ENCODE results near the gene NDST1.

NDST1 gene

GRCh38 chr5:150553402-150553801 lies 45.5 kb downstream of the NDST1 start:
- Mint-ChIP-seq H3K9me3 (no peaks in the 10 kb centered on the region), H3K27me3 (no peaks in the 10 kb centered on the region), H3K4me1 (no peaks in the 10 kb centered on the region), H3K27ac (no peak overlapping the region), H3K36me3 (ENCODE audit: low read depth) (no peaks in the 10 kb centered on the region), H3K4me3 (no peak overlapping the region)
- ATAC-seq (no peak), DNase-seq (no peak)

- H3K4me3 Mint-ChIP-seq, result no peak overlapping the region
- H3K27ac Mint-ChIP-seq, result no peak overlapping the region
- DNase-seq, result no peak
- no peaks in the 10 kb centered on the region for H3K27me3 Mint-ChIP-seq
- no peaks in the 10 kb centered on the region for H3K9me3 Mint-ChIP-seq
- no peak for ATAC-seq
- no peaks in the 10 kb centered on the region for H3K4me1 Mint-ChIP-seq
- H3K36me3 Mint-ChIP-seq (ENCODE audit: low read depth), result no peaks in the 10 kb centered on the region
These were observed 46.0 kb downstream of the NDST1 start for GRCh38 chr5:150553911-150554310.

GRCh38 chr5:150554857-150555256 lies 46.9 kb downstream of the NDST1 start:
- Mint-ChIP-seq H3K9me3 (no peaks in the 10 kb centered on the region), H3K4me3 (no peak overlapping the region), H3K4me1 (no peaks in the 10 kb centered on the region), H3K36me3 (ENCODE audit: low read depth) (no peaks in the 10 kb centered on the region), H3K27ac (no peak overlapping the region), H3K27me3 (no peaks in the 10 kb centered on the region)
- ATAC-seq, result no peak
- no peak for DNase-seq

GRCh38 chr5:150556106-150556505 lies 48.2 kb downstream of the NDST1 start:
- ATAC-seq (no peak), DNase-seq (no peak)
- no peaks in the 10 kb centered on the region for H3K36me3 Mint-ChIP-seq (ENCODE audit: low read depth)
- no peak overlapping the region for H3K27ac Mint-ChIP-seq
- no peaks in the 10 kb centered on the region for H3K9me3 Mint-ChIP-seq
- no peak overlapping the region for H3K4me3 Mint-ChIP-seq
- H3K27me3 Mint-ChIP-seq, result no peaks in the 10 kb centered on the region
- H3K4me1 Mint-ChIP-seq, result no peaks in the 10 kb centered on the region

- ATAC-seq (no peak), DNase-seq (no peak)
- H3K36me3 Mint-ChIP-seq (ENCODE audit: low read depth), result no peaks in the 10 kb centered on the region
- H3K27ac Mint-ChIP-seq, result no peak overlapping the region
- H3K9me3 Mint-ChIP-seq, result no peaks in the 10 kb centered on the region
- no peaks in the 10 kb centered on the region for H3K27me3 Mint-ChIP-seq
- H3K4me1 Mint-ChIP-seq, result no peaks in the 10 kb centered on the region
- no peak overlapping the region for H3K4me3 Mint-ChIP-seq
These were observed 49.1 kb downstream of the NDST1 start for GRCh38 chr5:150556859-150557508.

- no peak overlapping the region for H3K4me3 Mint-ChIP-seq
- H3K4me1 Mint-ChIP-seq, result no peaks in the 10 kb centered on the region
- no peaks in the 10 kb centered on the region for H3K36me3 Mint-ChIP-seq (ENCODE audit: low read depth)
- H3K27me3 Mint-ChIP-seq, result no peaks in the 10 kb centered on the region
- DNase-seq (no peak), ATAC-seq (no peak)
- H3K27ac Mint-ChIP-seq, result no peak overlapping the region
- H3K9me3 Mint-ChIP-seq, result no peaks in the 10 kb centered on the region
These were observed 49.6 kb downstream of the NDST1 start for GRCh38 chr5:150557509-150557872.

GRCh38 chr5:150558088-150558621 lies 50.2 kb downstream of the NDST1 start:
- DNase-seq (no peak), ATAC-seq (no peak)
- Mint-ChIP-seq H3K27ac (no peak overlapping the region), H3K4me3 (no peak overlapping the region), H3K9me3 (no peaks in the 10 kb centered on the region), H3K4me1 (no peaks in the 10 kb centered on the region), H3K27me3 (no peaks in the 10 kb centered on the region), H3K36me3 (ENCODE audit: low read depth) (no peaks in the 10 kb centered on the region)

- no peak overlapping the region for H3K4me3 Mint-ChIP-seq
- no peaks in the 10 kb centered on the region for H3K27me3 Mint-ChIP-seq
- H3K27ac Mint-ChIP-seq, result no peak overlapping the region
- H3K4me1 Mint-ChIP-seq, result no peaks in the 10 kb centered on the region
- no peaks in the 10 kb centered on the region for H3K36me3 Mint-ChIP-seq (ENCODE audit: low read depth)
- no peak for ATAC-seq
- DNase-seq, result no peak
- no peaks in the 10 kb centered on the region for H3K9me3 Mint-ChIP-seq
These were observed 51.2 kb downstream of the NDST1 start for GRCh38 chr5:150559088-150559487.

- Mint-ChIP-seq H3K9me3 (no peaks in the 10 kb centered on the region), H3K4me1 (no peaks in the 10 kb centered on the region), H3K27me3 (no peaks in the 10 kb centered on the region), H3K36me3 (ENCODE audit: low read depth) (no peaks in the 10 kb centered on the region), H3K4me3 (no peak overlapping the region), H3K27ac (no peak overlapping the region)
- DNase-seq (no peak), ATAC-seq (no peak)
These were observed 51.8 kb downstream of the NDST1 start for GRCh38 chr5:150559701-150560100.

- no peaks in the 10 kb centered on the region for H3K9me3 Mint-ChIP-seq
- DNase-seq, result peak; percentile 89
- peak; percentile 83 for ATAC-seq
- no peaks in the 10 kb centered on the region for H3K27me3 Mint-ChIP-seq
- no peak overlapping the region for H3K4me3 Mint-ChIP-seq
- H3K36me3 Mint-ChIP-seq (ENCODE audit: low read depth), result no peaks in the 10 kb centered on the region
- H3K27ac Mint-ChIP-seq, result no peak overlapping the region
- no peaks in the 10 kb centered on the region for H3K4me1 Mint-ChIP-seq
These were observed 52.7 kb downstream of the NDST1 start for GRCh38 chr5:150560401-150561191.

GRCh38 chr5:150561192-150561512 lies 53.2 kb downstream of the NDST1 start:
- Mint-ChIP-seq H3K27me3 (no peaks in the 10 kb centered on the region), H3K27ac (no peak overlapping the region), H3K4me3 (no peak overlapping the region), H3K36me3 (ENCODE audit: low read depth) (no peaks in the 10 kb centered on the region), H3K4me1 (no peaks in the 10 kb centered on the region), H3K9me3 (no peaks in the 10 kb centered on the region)
- ATAC-seq (no peak), DNase-seq (no peak)

- Mint-ChIP-seq H3K4me1 (no peaks in the 10 kb centered on the region), H3K27me3 (no peaks in the 10 kb centered on the region), H3K9me3 (no peaks in the 10 kb centered on the region), H3K36me3 (ENCODE audit: low read depth) (no peaks in the 10 kb centered on the region), H3K4me3 (no peak overlapping the region), H3K27ac (no peak overlapping the region)
- ATAC-seq (no peak), DNase-seq (no peak)
These were observed 53.8 kb downstream of the NDST1 start for GRCh38 chr5:150561571-150562275.

GRCh38 chr5:150562832-150563231 lies 54.9 kb downstream of the NDST1 start:
- peak; percentile 22 for DNase-seq

GRCh38 chr5:150565868-150566267 lies 57.9 kb downstream of the NDST1 start:
- H3K4me3 Mint-ChIP-seq, result no peak overlapping the region
- no peak for ATAC-seq

More at GRCh38 chr5:150562832-150563231, 54.9 kb downstream of the NDST1 start:
- no peak for ATAC-seq
- Mint-ChIP-seq H3K27ac (no peak overlapping the region), H3K4me1 (no peaks in the 10 kb centered on the region), H3K9me3 (no peaks in the 10 kb centered on the region), H3K4me3 (no peak overlapping the region), H3K27me3 (no peaks in the 10 kb centered on the region), H3K36me3 (ENCODE audit: low read depth) (no peaks in the 10 kb centered on the region)

More at GRCh38 chr5:150565868-150566267, 57.9 kb downstream of the NDST1 start:
- Mint-ChIP-seq H3K27ac (no peak overlapping the region), H3K4me1 (no peaks in the 10 kb centered on the region), H3K27me3 (no peaks in the 10 kb centered on the region), H3K36me3 (ENCODE audit: low read depth) (no peaks in the 10 kb centered on the region), H3K9me3 (no peaks in the 10 kb centered on the region)
- no peak for DNase-seq
